Spleen (tissue), 7 donors: ENCODE data around the gene CAMK1D.

Experiments
- CTCF ChIP-seq, 11 experiments: fragments of 200-600 bp in 7 of 11; fragments of 450-650 bp in 4 of 11; sonication (generic) in 4 of 11; IDR thresholded peaks in 8 of 11; conservative IDR thresholded peaks in 3 of 11; 1 replicate in 7 of 11; 2 replicates in 4 of 11; pipeline versions ENCODE4 v1.4.0 to v1.8.0; 2016 to 2021; ENCODE audit warnings: antibody characterized with exemption in 11 of 11, inconsistent platforms in 4 of 11, mild to moderate bottlenecking in 1 of 11
- POLR2A ChIP-seq, 3 donors: fragments of 450-650 bp; IDR thresholded peaks; one replicate each; pipeline ENCODE4 v1.5.1; 2017; ENCODE audit warnings: antibody characterized with exemption in 3 of 3, mild to moderate bottlenecking in 1 of 3
- donor health status: DM: no; HTN: no; CAD: no; lungs with moderate emphysema.
- donor health status: DM: no; HTN: no; CAD: no.
- donor health status: DM: no; HTN: no; CAD: no.

GRCh38 chr10:12872577-12872976, 523.2 kb downstream of the CAMK1D start:
- no peak for TF ChIP-seq POLR2A (IDR thresholded peaks at IDR 0.05)
- no peak for TF ChIP-seq CTCF (IDR thresholded peaks at IDR 0.05 in 8 of 11, conservative IDR thresholded peaks at IDR 0.05 in 3 of 11)
